Mesenchymal stem cell (in vitro differentiated cells and primary cell): ENCODE results near the gene DNAH9.

ENCODE experiments used
- DNase-seq: peaks from one replicate; pipeline ENCODE4 v3.0.0-alpha.2; 2013
- H2AFZ ChIP-seq: one replicate; pipeline ENCODE4 v1.6.1; 2013; ENCODE audit warnings: low read depth, mild to moderate bottlenecking, control low read depth, inconsistent platforms, low read length, moderate library complexity
- H2AK5ac ChIP-seq: 2 replicates; pipeline ENCODE4 v1.6.1; 2013; ENCODE audit warnings: low read length, moderate library complexity, mild to moderate bottlenecking, inconsistent platforms; ENCODE audit not compliant: severe bottlenecking
- H2BK120ac ChIP-seq: one replicate; pipeline ENCODE4 v1.6.1; 2013; ENCODE audit warnings: low read depth, mild to moderate bottlenecking, inconsistent platforms, low read length, moderate library complexity
- H2BK12ac ChIP-seq, 2 experiments: one replicate each; pipeline ENCODE4 v1.6.1; 2013; ENCODE audit warnings: inconsistent platforms in 2 of 2, low read length in 2 of 2, mild to moderate bottlenecking in 2 of 2, moderate library complexity in 2 of 2, control low read depth in 1 of 2
- H2BK15ac ChIP-seq: one replicate; pipeline ENCODE4 v1.6.1; 2013; ENCODE audit warnings: mild to moderate bottlenecking, low read depth, inconsistent platforms; ENCODE audit not compliant: poor library complexity, severe bottlenecking
- H2BK5ac ChIP-seq: 2 replicates; pipeline ENCODE4 v1.6.1; 2013; ENCODE audit warnings: low read depth, mild to moderate bottlenecking, low read length, control low read depth, inconsistent platforms; ENCODE audit not compliant: poor library complexity, severe bottlenecking
- H3K14ac ChIP-seq, 2 experiments: one replicate each; pipeline ENCODE4 v1.6.1; 2013; ENCODE audit warnings: inconsistent platforms in 2 of 2, low read length in 2 of 2, control low read depth in 1 of 2, mild to moderate bottlenecking in 1 of 2, moderate library complexity in 1 of 2
- H3K18ac ChIP-seq, 2 experiments: one replicate each; pipeline ENCODE4 v1.6.1; 2013; ENCODE audit warnings: inconsistent platforms in 2 of 2, low read length in 2 of 2, control low read depth in 1 of 2, low read depth in 1 of 2, mild to moderate bottlenecking in 1 of 2
- H3K23ac ChIP-seq, 2 experiments: one replicate each; pipeline ENCODE4 v1.6.1; 2013; ENCODE audit warnings: inconsistent platforms in 2 of 2, low read length in 2 of 2, mild to moderate bottlenecking in 2 of 2, moderate library complexity in 2 of 2, control low read depth in 1 of 2
- H3K27ac ChIP-seq: 2 replicates; pipeline ENCODE4 v1.5.1; 2013; ENCODE audit warnings: mild to moderate bottlenecking, moderate library complexity, low read length, control low read depth, inconsistent platforms; ENCODE audit not compliant: poor library complexity, severe bottlenecking
- H3K27me3 ChIP-seq, 2 experiments: 2 replicates each; pipeline versions ENCODE4 v1.6.1 to v1.7.0; 2013; ENCODE audit warnings: low read length in 2 of 2, mild to moderate bottlenecking in 2 of 2, moderate library complexity in 2 of 2, control low read depth in 1 of 2, inconsistent platforms in 1 of 2; ENCODE audit not compliant: control insufficient read depth in 1 of 2, insufficient read depth in 1 of 2
- H3K36me3 ChIP-seq, 2 experiments: 2 replicates each; pipeline versions ENCODE4 v1.6.1 to v1.7.0; 2013; ENCODE audit warnings: low read length in 2 of 2, control low read depth in 1 of 2, inconsistent platforms in 1 of 2, low read depth in 1 of 2, mild to moderate bottlenecking in 1 of 2; ENCODE audit not compliant: insufficient read depth in 2 of 2, control insufficient read depth in 1 of 2
- H3K4ac ChIP-seq, 2 experiments: one replicate each; pipeline ENCODE4 v1.6.1; 2013; ENCODE audit warnings: inconsistent platforms in 2 of 2, low read length in 2 of 2, mild to moderate bottlenecking in 2 of 2, moderate library complexity in 2 of 2, control low read depth in 1 of 2, low read depth in 1 of 2
- H3K4me1 ChIP-seq: 2 replicates; pipeline ENCODE4 v1.6.1; 2013; ENCODE audit warnings: low read depth, low read length, control low read depth; ENCODE audit not compliant: control insufficient read depth, insufficient read depth
- H3K4me2 ChIP-seq: 2 replicates; pipeline ENCODE4 v1.6.1; 2013; ENCODE audit warnings: low read length, mild to moderate bottlenecking, inconsistent platforms; ENCODE audit not compliant: poor library complexity, severe bottlenecking
- H3K4me3 ChIP-seq, 2 experiments: 2 replicates each; pipeline versions ENCODE4 v1.5.1 to v1.7.0; 2013; ENCODE audit warnings: low read length in 2 of 2, mild to moderate bottlenecking in 2 of 2, control low read depth in 1 of 2, low read depth in 1 of 2; ENCODE audit not compliant: insufficient read depth in 1 of 2
- H3K79me1 ChIP-seq: replicated peaks from 2 replicates; pipeline ENCODE4 v1.6.1; 2013; ENCODE audit warnings: mild to moderate bottlenecking, control low read depth, low read length, inconsistent platforms; ENCODE audit not compliant: poor library complexity, severe bottlenecking
- H3K9ac ChIP-seq: 2 replicates; pipeline ENCODE4 v1.7.0; 2013; ENCODE audit warnings: mild to moderate bottlenecking, low read length, moderate library complexity
- H3K9me3 ChIP-seq: 2 replicates; pipeline ENCODE4 v1.7.0; 2013; ENCODE audit warnings: mild to moderate bottlenecking, low read length; ENCODE audit not compliant: control insufficient read depth
- H4K8ac ChIP-seq: one replicate; pipeline ENCODE4 v1.6.1; 2013; ENCODE audit warnings: inconsistent platforms, mild to moderate bottlenecking, low read length, moderate library complexity
- H4K91ac ChIP-seq: one replicate; pipeline ENCODE4 v1.6.1; 2013; ENCODE audit warnings: mild to moderate bottlenecking, low read length, inconsistent platforms
- WGBS: methylation state at CpG from one replicate; pipeline ENCODE4 v1.1.7; 2013; ENCODE audit warnings: mixed read lengths; 5-methylcytosine and 5-hydroxymethylcytosine counted together

The DNAH9 gene

GRCh38 chr17:11825572-11826209 lies 227.4 kb downstream of the DNAH9 start:
- no peak overlapping the region for H4K8ac ChIP-seq

GRCh38 chr17:11832401-11833137 lies 234.3 kb downstream of the DNAH9 start:
- Histone ChIP-seq H3K27me3 (no peaks in the 10 kb centered on the region), H2AK5ac (no peak overlapping the region), H3K9me3 (no peaks in the 10 kb centered on the region), H4K91ac (no peak overlapping the region), H3K27ac (no peak overlapping the region), H2AFZ (no peak overlapping the region), H3K4me1 (no peaks in the 10 kb centered on the region), H3K9ac (no peak overlapping the region), H4K8ac (no peak overlapping the region), H2BK15ac (no peak overlapping the region), H3K4ac (no peak overlapping the region), H2BK12ac (no peak overlapping the region), H3K4me2 (no peak overlapping the region), H3K14ac (no peak overlapping the region), H2BK120ac (no peak overlapping the region), H3K23ac (no peak overlapping the region), H2BK5ac (no peak overlapping the region), H3K18ac (no peak overlapping the region), H3K79me1 (no peaks in the 10 kb centered on the region), H3K36me3 (no peaks in the 10 kb centered on the region), H3K4me3 (no peak overlapping the region)
- WGBS: 74% methylated on average over 9 of the region's 10 CpGs
- no peak for DNase-seq

More at GRCh38 chr17:11825572-11826209, 227.4 kb downstream of the DNAH9 start:
- H3K9me3 ChIP-seq: no peaks in the 10 kb centered on the region
- no peak overlapping the region for H2AFZ ChIP-seq
- WGBS: 41% methylated on average over 1 of the region's 1 CpG
- no peak overlapping the region for H3K4ac ChIP-seq
- no peaks in the 10 kb centered on the region for H3K36me3 ChIP-seq
- H3K4me3 ChIP-seq: no peak overlapping the region
- no peak overlapping the region for H4K91ac ChIP-seq
- H2BK5ac ChIP-seq: no peak overlapping the region
- peaks cover 0 to 6% of the 10 kb centered on the region in 2 experiments for H3K27me3 ChIP-seq
- no peaks in the 10 kb centered on the region for H3K79me1 ChIP-seq
- H3K23ac ChIP-seq: no peak overlapping the region
- H3K4me1 ChIP-seq: no peaks in the 10 kb centered on the region
- DNase-seq: no peak
- H3K14ac ChIP-seq: no peak overlapping the region
- H3K18ac ChIP-seq: no peak overlapping the region
- no peak overlapping the region for H3K9ac ChIP-seq
- no peak overlapping the region for H2AK5ac ChIP-seq
- H2BK12ac ChIP-seq: no peak overlapping the region
- H2BK15ac ChIP-seq: no peak overlapping the region
- no peak overlapping the region for H3K27ac ChIP-seq
- no peak overlapping the region for H3K4me2 ChIP-seq
- no peak overlapping the region for H2BK120ac ChIP-seq

GRCh38 chr17:11836508-11836907 lies 238.2 kb downstream of the DNAH9 start:
- H3K23ac ChIP-seq: no peak overlapping the region
- no peaks in the 10 kb centered on the region for H3K9me3 ChIP-seq
- 86% methylated on average over 4 of the region's 5 CpGs for WGBS
- no peak overlapping the region for H2BK15ac ChIP-seq
- H3K18ac ChIP-seq: no peak overlapping the region
- H2AFZ ChIP-seq: no peak overlapping the region
- H4K8ac ChIP-seq: no peak overlapping the region
- H2BK12ac ChIP-seq: no peak overlapping the region
- H2BK120ac ChIP-seq: no peak overlapping the region
- no peak overlapping the region for H2BK5ac ChIP-seq
- no peaks in the 10 kb centered on the region for H3K4me1 ChIP-seq
- H3K27me3 ChIP-seq: no peaks in the 10 kb centered on the region
- H2AK5ac ChIP-seq: no peak overlapping the region
- H3K27ac ChIP-seq: no peak overlapping the region
- H3K4me3 ChIP-seq: no peak overlapping the region
- no peak overlapping the region for H3K4ac ChIP-seq
- no peak for DNase-seq
- H3K36me3 ChIP-seq: no peaks in the 10 kb centered on the region
- H3K79me1 ChIP-seq: no peaks in the 10 kb centered on the region
- H3K9ac ChIP-seq: no peak overlapping the region
- H4K91ac ChIP-seq: no peak overlapping the region
- no peak overlapping the region for H3K14ac ChIP-seq
- no peak overlapping the region for H3K4me2 ChIP-seq

GRCh38 chr17:11840052-11840451 lies 241.8 kb downstream of the DNAH9 start:
- Histone ChIP-seq H3K4me2 (no peak overlapping the region), H2BK120ac (no peak overlapping the region), H2BK12ac (no peak overlapping the region), H2AFZ (no peak overlapping the region), H3K79me1 (no peaks in the 10 kb centered on the region), H3K9me3 (no peaks in the 10 kb centered on the region), H3K9ac (no peak overlapping the region), H3K18ac (no peak overlapping the region), H3K23ac (no peak overlapping the region), H3K14ac (no peak overlapping the region), H4K8ac (no peak overlapping the region), H2BK5ac (no peak overlapping the region), H3K4me1 (no peaks in the 10 kb centered on the region), H2BK15ac (no peak overlapping the region), H3K27me3 (no peaks in the 10 kb centered on the region), H3K4ac (no peak overlapping the region), H3K4me3 (no peak overlapping the region), H3K27ac (no peak overlapping the region), H4K91ac (no peak overlapping the region), H3K36me3 (no peaks in the 10 kb centered on the region), H2AK5ac (no peak overlapping the region)
- WGBS: 73% methylated on average over 2 of the region's 2 CpGs
- DNase-seq: no peak
